ENCODE measurements around the gene IKZF5.
A peak's percentile ranks its signal among the peaks of the same experiment; 100 is the strongest.

IKZF5 gene

DNA sequence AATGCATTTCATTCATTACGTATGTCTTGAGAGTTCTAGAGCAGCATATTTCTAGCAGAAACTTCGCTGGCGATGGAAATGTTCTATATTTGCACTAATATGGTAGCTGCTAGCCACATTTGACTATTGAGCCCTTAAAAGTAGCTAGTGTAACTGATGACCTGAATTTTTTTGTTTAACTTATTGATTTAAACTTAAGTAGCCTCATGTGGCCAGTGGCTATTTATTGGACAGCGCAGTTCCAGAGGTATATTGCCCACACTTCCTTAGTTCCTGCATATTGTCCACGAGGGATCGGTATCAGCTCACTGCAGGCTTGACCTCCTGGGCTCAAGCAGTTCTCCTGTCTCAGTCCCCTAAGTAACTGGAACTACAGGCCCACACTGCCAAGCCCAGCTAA lies 24.7 kb downstream of the IKZF5 start:
- no peak for DNase-seq (ENCODE audit: low read depth in 2 of 2, low spot score in 1 of 2)

- no peak for DNase-seq (ENCODE audit: low read depth in 2 of 2, low spot score in 1 of 2)
Measured at GRCh38 chr10:122981066-122981464, 27.5 kb downstream of the IKZF5 start.

GRCh38 chr10:122980209-122981065 lies 28.2 kb downstream of the IKZF5 start, which contains the start of gene PSTK:
TSS of gene PSTK (plus strand) at chr10:122980401. CDS start at chr10:122980480, 79 bp downstream.
- peak; percentile 72 for DNase-seq (ENCODE audit: low read depth in 2 of 2, low spot score in 1 of 2)

GRCh38 chr10:122974543-122975064 lies 34.0 kb downstream of the IKZF5 start:
- no peak for DNase-seq (ENCODE audit: low read depth in 2 of 2, low spot score in 1 of 2)

DNA sequence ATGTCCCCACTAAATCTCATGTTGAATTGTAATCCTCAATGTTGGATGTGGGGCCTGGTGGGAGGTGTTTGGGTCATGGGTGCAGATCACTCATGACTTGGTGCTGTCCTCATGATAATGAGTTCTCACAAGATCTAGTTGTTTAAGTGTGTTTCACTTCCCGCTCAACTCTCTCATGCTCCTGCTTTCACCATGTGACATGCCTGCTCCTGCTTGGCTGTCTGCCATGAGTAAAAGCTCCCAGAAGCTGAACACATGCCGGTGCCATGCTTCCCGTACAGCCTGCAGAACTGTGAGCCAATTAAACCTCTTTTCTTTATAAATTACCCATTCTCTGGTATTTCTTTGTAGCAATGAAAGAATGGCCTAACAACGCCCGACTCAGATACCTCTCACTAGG lies 34.6 kb downstream of the IKZF5 start:
- DNase-seq (ENCODE audit: low read depth in 2 of 2, low spot score in 1 of 2): no peak

- DNase-seq (ENCODE audit: low read depth in 2 of 2, low spot score in 1 of 2): no peak
Measured at GRCh38 chr10:122968698-122969097, 39.9 kb downstream of the IKZF5 start.

DNA sequence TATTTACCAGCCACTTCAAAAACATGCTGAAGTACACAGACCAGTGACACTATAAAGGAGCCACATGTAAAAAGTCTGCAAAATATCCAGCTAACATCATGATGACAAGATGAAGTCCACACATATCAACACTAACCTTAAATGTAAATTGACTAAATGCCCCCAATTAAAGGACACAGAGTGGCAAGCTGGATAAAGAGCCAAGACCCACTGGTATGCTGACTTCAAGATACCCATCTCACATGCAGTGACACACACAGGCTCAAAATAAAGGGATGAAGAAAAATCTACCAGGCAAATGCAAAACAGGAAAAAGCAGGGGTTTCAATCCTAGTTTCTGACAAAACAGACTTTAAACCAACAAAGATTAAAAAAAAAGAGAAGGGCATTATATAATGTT lies 41.7 kb downstream of the IKZF5 start:
- no peak for DNase-seq (ENCODE audit: low read depth in 2 of 2, low spot score in 1 of 2)

- no peak for DNase-seq (ENCODE audit: low read depth in 2 of 2, low spot score in 1 of 2)
Measured at GRCh38 chr10:122962405-122962804, 46.2 kb downstream of the IKZF5 start.

DNA sequence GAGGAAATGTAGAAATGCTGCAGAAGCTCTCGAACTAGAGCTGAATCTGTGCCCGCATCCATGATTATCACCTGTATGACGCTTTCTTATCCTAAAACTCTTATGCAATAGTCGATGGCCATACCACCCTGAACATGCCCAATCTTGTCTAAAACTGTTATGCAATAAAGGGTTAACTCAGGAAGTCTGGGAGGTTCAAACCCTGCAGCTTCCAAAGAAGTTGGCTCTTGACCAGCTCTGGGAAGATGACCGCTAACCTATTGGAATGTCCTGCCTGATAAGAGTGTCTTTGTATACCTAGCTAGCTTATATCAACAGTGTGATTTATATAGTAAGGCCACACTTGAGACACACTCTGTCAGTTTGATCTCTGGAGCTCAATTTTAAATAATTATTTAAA lies 51.1 kb downstream of the IKZF5 start:
- no peak for DNase-seq (ENCODE audit: low read depth in 2 of 2, low spot score in 1 of 2)

DNA sequence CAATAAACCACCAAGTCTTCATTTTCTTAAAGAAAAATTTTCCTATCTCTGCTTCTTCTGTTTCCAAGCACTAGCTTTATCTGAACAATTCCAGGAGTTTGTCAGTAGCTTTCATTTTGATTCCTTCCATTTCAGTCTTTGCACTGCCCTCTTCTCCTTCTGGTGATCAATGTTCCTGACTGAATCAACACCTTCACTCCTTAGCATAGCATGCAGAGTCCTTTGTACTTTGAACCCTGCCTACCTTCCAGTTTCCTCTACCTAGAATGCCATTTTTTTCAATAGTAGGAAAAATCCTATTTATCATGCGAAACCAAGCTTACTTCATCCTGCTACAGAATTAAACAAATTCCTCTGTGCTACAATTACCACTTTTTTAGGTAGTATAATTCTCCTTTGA lies 52.7 kb downstream of the IKZF5 start:
- DNase-seq (ENCODE audit: low read depth in 2 of 2, low spot score in 1 of 2): no peak

GRCh38 chr10:122954731-122955050 lies 53.9 kb downstream of the IKZF5 start:
- DNase-seq (ENCODE audit: low read depth in 2 of 2, low spot score in 1 of 2): no peak

DNA sequence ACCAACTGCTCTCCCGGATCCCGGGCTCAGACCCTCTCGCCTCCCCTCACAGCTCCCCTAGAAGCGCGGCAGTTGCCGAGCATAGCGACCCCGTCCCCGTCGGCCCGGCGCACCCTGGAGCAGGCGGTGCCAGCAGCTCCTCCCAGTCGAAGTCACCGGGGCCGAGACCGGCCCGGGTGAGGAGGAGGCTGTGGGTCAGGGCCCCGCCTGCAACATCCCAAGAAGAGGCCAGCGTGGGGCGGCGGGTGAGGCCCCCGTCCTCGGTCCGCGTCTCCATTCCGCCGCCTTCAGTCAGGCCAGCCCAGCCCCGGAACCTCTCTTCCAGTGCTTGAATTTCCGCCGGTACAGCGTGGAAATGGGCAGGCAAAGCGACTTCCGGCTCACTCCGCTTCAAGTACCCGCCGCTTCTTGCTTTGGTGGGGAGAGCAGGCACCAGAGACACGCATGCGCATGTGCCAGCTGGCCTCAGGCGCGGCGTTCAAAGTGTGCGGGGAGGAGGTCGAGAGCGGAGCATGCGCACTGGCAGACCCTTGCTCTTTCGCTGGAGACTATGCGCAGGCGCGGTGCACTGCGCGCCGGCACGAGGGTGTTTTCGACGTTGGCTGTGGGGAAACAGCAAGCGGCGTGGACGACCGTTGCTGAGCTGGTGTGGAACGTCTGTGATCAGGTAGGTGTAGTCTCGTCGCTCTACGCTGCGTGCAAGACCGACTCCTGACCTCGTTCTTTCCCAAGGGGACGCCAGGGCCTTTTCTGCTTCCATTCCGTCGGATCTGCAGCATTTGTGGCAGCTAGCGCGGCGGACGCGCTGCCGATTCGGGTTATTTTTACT lies 54.5 kb downstream of the IKZF5 start, which contains the start of gene C10orf88:
TSS of gene C10orf88 (minus strand) at position 326 of the 829 bp plus-strand sequence. CDS start at position 277, 49 bp downstream.
- DNase-seq (ENCODE audit: low read depth in 2 of 2, low spot score in 1 of 2): peak; percentile 84 to 95

- no peak for DNase-seq (ENCODE audit: low read depth in 2 of 2, low spot score in 1 of 2)
Measured at GRCh38 chr10:122949296-122949695, 59.3 kb downstream of the IKZF5 start.

Data from stimulated activated CD8-positive, alpha-beta memory T cell treated with anti-CD3 and anti-CD28 coated beads, Interleukin-4, amount 100 ng/mL, for 1 hour (primary cell).